Measurements from ENCODE around the gene EFNA2. TPM values are rescaled to one million over a fixed set of nuclear protein-coding genes. Genes with fewer than 3 reads are reported as not detected.

EFNA2 gene
- total RNA-seq, 1 donor from 2014 or later: not detected

DNA sequence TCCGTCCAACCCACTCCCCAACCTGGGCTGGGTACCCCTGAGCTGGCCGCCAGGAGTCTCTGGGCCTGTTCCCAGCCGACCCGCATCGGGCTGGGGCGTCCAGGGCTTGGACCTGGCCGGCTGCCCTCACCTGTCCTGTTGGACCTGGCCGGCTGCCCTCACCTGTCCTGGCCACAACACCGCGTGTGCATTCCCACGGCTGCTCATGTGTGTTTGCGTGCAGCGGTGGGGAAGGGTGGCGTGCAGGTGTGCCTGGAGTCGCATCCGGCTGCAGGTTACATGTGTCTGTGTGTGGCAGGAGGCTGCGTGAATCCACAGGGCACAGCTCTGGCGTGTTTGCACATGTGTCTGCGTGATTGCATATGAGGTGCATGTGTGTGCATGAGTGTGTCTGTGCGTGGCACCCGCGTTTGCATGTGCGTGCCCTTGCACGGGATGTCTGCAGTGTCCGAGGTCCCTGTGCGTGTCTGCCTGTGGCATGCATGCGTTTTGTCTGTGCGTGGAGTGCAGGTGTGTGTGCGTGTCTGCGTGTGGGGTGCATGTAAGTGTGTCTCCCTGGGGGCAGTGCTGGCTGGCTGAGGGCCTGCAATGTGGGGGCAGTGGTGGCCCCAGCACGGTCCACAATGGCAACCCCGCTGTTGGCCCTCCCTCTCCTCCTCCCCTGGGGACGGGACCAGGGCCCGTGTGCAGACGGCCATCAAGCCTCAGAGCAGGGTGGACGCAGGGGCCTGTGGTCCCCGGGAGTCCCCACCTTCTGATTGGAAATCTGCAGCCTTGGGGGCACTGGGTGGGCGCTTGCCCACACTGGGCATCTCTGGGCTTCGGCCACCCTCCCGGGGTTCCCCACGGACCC is 3.4 kb downstream of the EFNA2 start:
- no peak for DNase-seq
- intact Hi-C loops (cut with micrococcal nuclease): no loop called here
- Mint-ChIP-seq H3K4me3 (no peak overlapping the region), H3K9me3 (no peaks in the 10 kb centered on the region), H3K27me3 (peaks cover 30% of the 10 kb centered on the region), H3K36me3 (ENCODE audit: low read depth) (no peaks in the 10 kb centered on the region), H3K27ac (no peak overlapping the region), H3K4me1 (peaks cover 19% of the 10 kb centered on the region)
- ATAC-seq (ENCODE audit: low read depth): no peak
- no peak for TF ChIP-seq CTCF (IDR thresholded peaks at IDR 0.05)
- ChIA-PET POLR2A (no interaction called here), CTCF (no interaction called here)

GRCh38 chr19:1289686-1290025 is 4.0 kb downstream of the EFNA2 start:
- Mint-ChIP-seq H3K27me3 (peaks cover 28% of the 10 kb centered on the region), H3K36me3 (ENCODE audit: low read depth) (no peaks in the 10 kb centered on the region), H3K4me3 (no peak overlapping the region), H3K27ac (no peak overlapping the region), H3K4me1 (peaks cover 17% of the 10 kb centered on the region), H3K9me3 (no peaks in the 10 kb centered on the region)
- ATAC-seq (ENCODE audit: low read depth) (no peak), DNase-seq (no peak)
- POLR2A ChIA-PET: no interaction called here
- no peak for TF ChIP-seq CTCF (IDR thresholded peaks at IDR 0.05)
- intact Hi-C loops (cut with micrococcal nuclease): no loop called here
- CTCF ChIA-PET: no interaction called here

DNA sequence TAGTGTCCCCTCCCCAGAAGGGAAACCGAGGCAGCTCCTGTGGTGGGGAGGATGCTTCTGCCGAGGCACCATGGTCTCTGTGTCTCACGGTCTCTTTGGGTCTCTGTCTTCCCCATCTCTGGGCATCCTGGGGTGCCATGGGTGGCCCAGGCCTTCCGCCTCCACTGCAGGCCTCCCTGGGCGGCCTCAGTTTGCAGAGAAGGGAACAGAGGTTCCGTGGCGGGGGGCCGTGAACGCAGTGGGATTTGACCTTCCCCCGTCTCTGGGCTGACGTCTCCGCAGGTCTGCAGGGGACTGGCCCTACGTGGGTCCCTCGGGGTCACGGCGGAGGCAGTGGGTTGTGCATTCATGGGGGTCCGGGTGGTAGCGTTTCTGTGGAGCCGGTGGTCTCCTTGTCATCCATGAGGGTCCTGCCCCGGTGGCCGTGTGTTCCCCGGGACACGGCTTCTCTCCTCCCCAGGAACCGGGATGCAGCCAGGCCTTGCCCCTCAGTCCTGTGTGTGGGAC is 4.6 kb downstream of the EFNA2 start:
- TF ChIP-seq CTCF (IDR thresholded peaks at IDR 0.05): no peak
- no peak overlapping the region for H3K27ac Mint-ChIP-seq
- peaks cover 23% of the 10 kb centered on the region for H3K27me3 Mint-ChIP-seq
- peaks cover 14% of the 10 kb centered on the region for H3K4me1 Mint-ChIP-seq
- ATAC-seq (ENCODE audit: low read depth) (no peak), DNase-seq (no peak)
- H3K36me3 Mint-ChIP-seq (ENCODE audit: low read depth): no peaks in the 10 kb centered on the region
- intact Hi-C loops (cut with micrococcal nuclease): no loop called here
- ChIA-PET POLR2A (no interaction called here), CTCF (no interaction called here)
- no peaks in the 10 kb centered on the region for H3K9me3 Mint-ChIP-seq
- H3K4me3 Mint-ChIP-seq: no peak overlapping the region

DNA sequence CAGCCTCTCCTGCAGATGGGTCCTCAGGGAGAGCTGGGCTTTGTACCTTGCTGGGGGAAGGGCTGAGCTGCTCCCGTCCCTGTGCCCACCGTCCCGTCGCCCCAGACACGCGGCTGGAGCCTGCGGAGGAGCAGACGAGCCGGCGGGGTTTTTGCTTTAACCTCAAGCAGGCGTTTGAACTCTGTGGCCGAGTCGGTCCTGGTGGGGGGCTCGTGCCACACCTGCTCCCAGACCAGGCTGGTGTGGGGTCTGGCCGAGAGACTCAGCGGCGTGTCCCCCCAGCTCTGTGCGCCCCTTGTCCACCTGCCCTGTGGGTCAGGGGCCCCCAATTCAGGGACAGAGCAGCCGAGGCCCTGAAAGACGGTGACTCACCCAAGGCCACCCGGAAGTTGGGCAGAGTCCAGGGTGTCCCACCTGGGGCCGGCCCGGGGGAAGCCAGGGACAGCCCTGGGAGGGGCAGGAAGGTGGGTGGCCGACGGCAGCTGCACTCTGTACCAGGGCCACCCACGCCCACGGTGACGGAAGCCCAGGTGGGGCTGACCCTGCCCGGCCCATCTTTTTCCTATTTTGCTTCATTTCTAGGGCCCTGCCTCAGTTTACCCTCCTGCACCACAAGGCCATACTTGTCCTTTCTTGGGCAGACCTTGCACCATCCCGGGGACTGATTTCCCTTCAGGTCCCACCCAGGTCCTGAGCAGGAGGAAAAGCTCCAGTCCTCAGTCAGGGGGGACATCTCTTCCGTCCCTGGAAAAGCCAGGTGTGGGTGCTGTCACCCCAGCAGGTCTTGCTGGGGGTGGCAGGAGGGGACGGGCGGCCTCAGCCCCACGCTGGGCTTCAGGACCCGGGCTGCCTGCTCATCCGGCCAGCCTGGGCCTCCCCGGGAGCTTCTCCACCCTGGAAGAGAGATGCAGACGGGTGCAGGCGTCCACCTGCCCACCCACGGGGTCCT is 5.3 kb downstream of the EFNA2 start:
- no peak for TF ChIP-seq CTCF (IDR thresholded peaks at IDR 0.05)
- Mint-ChIP-seq H3K27ac (no peak overlapping the region), H3K4me1 (peaks cover 14% of the 10 kb centered on the region), H3K36me3 (ENCODE audit: low read depth) (no peaks in the 10 kb centered on the region), H3K4me3 (no peak overlapping the region), H3K9me3 (no peaks in the 10 kb centered on the region), H3K27me3 (peaks cover 23% of the 10 kb centered on the region)
- intact Hi-C loops (cut with micrococcal nuclease): no loop called here
- ATAC-seq (ENCODE audit: low read depth): no peak
- no peak for DNase-seq
- POLR2A ChIA-PET: interaction anchor here (0.6 kb wide), 1 partner anchor 1567 kb away, joined by 5 read pairs; no protein-coding TSS in a partner anchor
- CTCF ChIA-PET: no interaction called here
